ENCODE results near the gene CFD. TPM values are rescaled to one million over a fixed set of nuclear protein-coding genes. Genes with fewer than 3 reads are reported as not detected.
A peak's percentile ranks its signal among the peaks of the same experiment; 100 is the strongest.
"Not testable (repeated sequence)": the region's sequence is repeated elsewhere in the genome, so short reads cannot be mapped to it uniquely, and the experiment has no call there.

Gene CFD
- total RNA-seq, 1 experiment from 2014 or later, result 8.0 TPM

DNA sequence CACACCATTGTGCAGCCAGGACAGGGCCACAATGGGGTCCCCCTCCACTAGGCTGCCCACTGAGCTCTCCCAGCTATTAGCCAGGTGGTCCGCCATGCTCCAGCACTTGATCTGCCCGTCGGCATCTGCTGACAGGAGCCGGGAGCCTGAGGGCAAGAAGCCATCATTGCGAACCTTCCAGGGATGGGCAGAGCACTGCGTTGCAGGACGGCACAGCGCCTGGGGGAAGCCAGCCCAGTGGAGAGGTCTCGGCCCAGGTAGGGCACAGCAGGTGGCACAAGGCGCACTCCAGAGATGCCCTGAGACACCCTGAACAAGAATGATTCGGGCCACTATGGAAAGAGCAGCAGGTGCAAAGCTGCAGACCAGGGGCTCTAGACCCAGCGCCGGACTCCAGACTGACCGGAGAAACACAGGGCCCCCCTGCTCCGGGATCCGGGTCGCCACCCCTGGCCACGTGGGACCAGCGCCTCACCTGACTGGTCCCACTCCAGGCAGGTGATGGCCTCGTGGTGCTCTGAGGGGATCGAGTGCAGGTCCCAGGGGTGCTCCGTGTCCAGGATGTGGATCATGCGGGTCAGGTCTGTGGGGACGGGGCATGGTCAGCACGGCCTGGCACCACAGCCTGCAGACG, 30.3 kb downstream of the CFD start:
- Histone ChIP-seq H3K36me3 (ENCODE audit: low read depth) (0 out of 2 replicates have a peak, but pooled peaks cover 8% of the 10 kb centered on the region), H3K4me3 (no peak overlapping the region), H3K4me1 (replicated peaks; ENCODE audit: insufficient read depth) (peaks cover 2% of the 10 kb centered on the region), H3K9me2 (ENCODE audit: insufficient read depth) (no peaks in the 10 kb centered on the region), H4K20me1 (ENCODE audit: insufficient read depth) (peaks cover 29% of the 10 kb centered on the region), H3K27me3 (ENCODE audit: insufficient read depth, low read depth) (no peaks in the 10 kb centered on the region), H3F3A (ENCODE audit: insufficient read depth, low read depth) (peaks cover 34% of the 10 kb centered on the region), H3K79me2 (ENCODE audit: low read depth) (peaks cover 6% of the 10 kb centered on the region; the same call in 1 of the 2 replicates), H3K4me2 (no peak overlapping the region), H3K27ac (no peak overlapping the region), H3K9me3 (ENCODE audit: insufficient read depth, low read depth) (no peaks in the 10 kb centered on the region), H2AFZ (no peak overlapping the region)
- no TSS peak for BruUV-seq (replicated peaks)
- no peak for DNase-seq
- TF ChIP-seq EZH2 (IDR thresholded peaks at IDR 0.05; ENCODE audit: low read depth), result no peak
- TF ChIP-seq, protein P1, sequence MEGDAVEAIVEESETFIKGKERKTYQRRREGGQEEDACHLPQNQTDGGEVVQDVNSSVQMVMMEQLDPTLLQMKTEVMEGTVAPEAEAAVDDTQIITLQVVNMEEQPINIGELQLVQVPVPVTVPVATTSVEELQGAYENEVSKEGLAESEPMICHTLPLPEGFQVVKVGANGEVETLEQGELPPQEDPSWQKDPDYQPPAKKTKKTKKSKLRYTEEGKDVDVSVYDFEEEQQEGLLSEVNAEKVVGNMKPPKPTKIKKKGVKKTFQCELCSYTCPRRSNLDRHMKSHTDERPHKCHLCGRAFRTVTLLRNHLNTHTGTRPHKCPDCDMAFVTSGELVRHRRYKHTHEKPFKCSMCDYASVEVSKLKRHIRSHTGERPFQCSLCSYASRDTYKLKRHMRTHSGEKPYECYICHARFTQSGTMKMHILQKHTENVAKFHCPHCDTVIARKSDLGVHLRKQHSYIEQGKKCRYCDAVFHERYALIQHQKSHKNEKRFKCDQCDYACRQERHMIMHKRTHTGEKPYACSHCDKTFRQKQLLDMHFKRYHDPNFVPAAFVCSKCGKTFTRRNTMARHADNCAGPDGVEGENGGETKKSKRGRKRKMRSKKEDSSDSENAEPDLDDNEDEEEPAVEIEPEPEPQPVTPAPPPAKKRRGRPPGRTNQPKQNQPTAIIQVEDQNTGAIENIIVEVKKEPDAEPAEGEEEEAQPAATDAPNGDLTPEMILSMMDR (conservative IDR thresholded peaks at IDR 0.05), result no peak
- POLR2A ChIA-PET (ENCODE audit: unreplicated experiment), result no interaction called here
- CTCF ChIA-PET, result no interaction called here
- intact Hi-C loops (cut with micrococcal nuclease; ENCODE audit: unreplicated experiment), result no loop called here

DNA sequence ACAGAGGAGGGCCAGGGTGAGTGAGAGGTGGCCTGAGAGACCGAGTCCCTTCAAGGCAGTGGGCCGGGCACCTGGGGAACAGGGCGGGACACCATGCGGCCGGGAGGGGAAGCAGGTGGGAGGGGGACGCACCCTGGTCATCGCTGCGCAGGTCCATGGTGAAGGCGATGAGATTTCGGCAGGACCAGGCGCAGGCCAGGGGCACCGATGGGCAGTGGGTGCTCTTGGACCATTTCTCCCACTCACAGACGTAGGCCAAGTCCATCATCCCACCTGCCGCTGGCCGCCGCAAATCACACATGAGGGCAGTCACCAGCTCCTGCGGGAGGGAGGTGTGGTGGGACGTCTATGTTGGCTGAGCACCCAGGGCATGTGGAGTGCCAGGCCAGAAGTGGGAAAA, 31.4 kb downstream of the CFD start:
- no peak for TF ChIP-seq EZH2 (IDR thresholded peaks at IDR 0.05; ENCODE audit: low read depth)
- TF ChIP-seq, protein P1 (conservative IDR thresholded peaks at IDR 0.05), result no peak
- no peaks in the 10 kb centered on the region for H3K9me3 ChIP-seq (ENCODE audit: insufficient read depth, low read depth)
- DNase-seq, result no peak
- no peaks in the 10 kb centered on the region for H3K9me2 ChIP-seq (ENCODE audit: insufficient read depth)
- BruUV-seq (replicated peaks), result no TSS peak
- no peaks in the 10 kb centered on the region for H3K27me3 ChIP-seq (ENCODE audit: insufficient read depth, low read depth)
- no peaks in the 10 kb centered on the region for H3K4me1 ChIP-seq (replicated peaks; ENCODE audit: insufficient read depth)
- H3K4me2 ChIP-seq, result no peak overlapping the region
- intact Hi-C loops (cut with micrococcal nuclease; ENCODE audit: unreplicated experiment), result no loop called here
- H2AFZ ChIP-seq, result no peak overlapping the region
- POLR2A ChIA-PET (ENCODE audit: unreplicated experiment), result no interaction called here
- H4K20me1 ChIP-seq (ENCODE audit: insufficient read depth), result peaks cover 19% of the 10 kb centered on the region; the same call in 1 of the 2 replicates
- H3K36me3 ChIP-seq (ENCODE audit: low read depth), result 0 out of 2 replicates have a peak, but pooled peaks cover 8% of the 10 kb centered on the region
- H3K4me3 ChIP-seq, result no peak overlapping the region
- peaks cover 6% of the 10 kb centered on the region; the same call in 1 of the 2 replicates for H3K79me2 ChIP-seq (ENCODE audit: low read depth)
- CTCF ChIA-PET, result no interaction called here
- peaks cover 32% of the 10 kb centered on the region for H3F3A ChIP-seq (ENCODE audit: insufficient read depth, low read depth)
- H3K27ac ChIP-seq, result no peak overlapping the region

DNA sequence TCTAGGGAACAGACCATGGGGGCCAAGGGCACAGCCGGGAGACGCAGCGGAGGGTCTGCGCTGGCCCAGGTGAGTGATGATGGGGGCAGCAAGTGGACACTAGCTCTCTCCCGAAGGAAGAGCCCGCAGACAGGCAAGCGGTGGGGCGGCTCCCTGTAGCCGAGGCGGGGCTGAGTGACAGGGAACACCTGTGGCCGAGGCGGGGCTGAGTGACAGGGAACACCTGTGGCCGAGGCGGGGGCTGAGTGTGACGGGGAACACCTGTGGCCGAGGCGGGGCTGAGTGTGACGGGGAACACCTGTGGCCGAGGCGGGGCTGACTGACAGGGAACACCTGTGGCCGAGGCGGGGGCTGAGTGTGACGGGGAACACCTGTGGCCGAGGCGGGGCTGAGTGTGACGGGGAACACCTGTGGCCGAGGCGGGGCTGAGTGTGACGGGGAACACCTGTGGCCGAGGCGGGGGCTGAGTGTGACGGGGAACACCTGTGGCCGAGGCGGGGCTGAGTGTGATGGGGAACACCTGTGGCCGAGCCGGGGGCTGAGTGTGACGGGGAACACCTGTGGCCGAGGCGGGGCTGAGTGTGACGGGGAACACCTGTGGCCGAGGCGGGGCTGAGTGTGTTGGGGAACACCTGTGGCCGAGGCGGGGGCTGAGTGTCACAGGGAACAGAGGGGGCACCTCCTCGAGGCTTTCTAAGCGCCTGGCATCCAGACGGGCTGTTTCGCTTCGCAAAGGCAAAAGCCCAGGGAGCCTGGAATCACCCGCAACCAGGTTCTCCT, 32.1 kb downstream of the CFD start:
- Histone ChIP-seq H3K4me2 (peak overlapping the region; percentile 67), H4K20me1 (ENCODE audit: insufficient read depth) (peaks cover 16% of the 10 kb centered on the region; the same call in 1 of the 2 replicates), H3K4me3 (peak overlapping the region; percentile 85; the same call in 1 of the 2 replicates), H3F3A (ENCODE audit: insufficient read depth, low read depth) (peaks cover 32% of the 10 kb centered on the region)
- H3K36me3 ChIP-seq (ENCODE audit: low read depth); CTCF ChIA-PET; H3K4me1 ChIP-seq (replicated peaks; ENCODE audit: insufficient read depth); H3K9me2 ChIP-seq (ENCODE audit: insufficient read depth); H3K79me2 ChIP-seq (ENCODE audit: low read depth); DNase-seq; H3K27me3 ChIP-seq (ENCODE audit: insufficient read depth, low read depth); H3K27ac ChIP-seq; H2AFZ ChIP-seq; intact Hi-C loops (cut with micrococcal nuclease; ENCODE audit: unreplicated experiment); POLR2A ChIA-PET (ENCODE audit: unreplicated experiment); H3K9me3 ChIP-seq (ENCODE audit: insufficient read depth, low read depth): not testable (repeated sequence)
- TSS peak; percentile 30 for BruUV-seq (replicated peaks)
